ENCODE measurements around the gene FARS2.

The FARS2 gene

GRCh38 chr6:5293692-5294091 lies 32.4 kb downstream of the FARS2 start:
- no peak overlapping the region for H3K4me3 ChIP-seq
- no peak overlapping the region for H3K27ac ChIP-seq
- H3K4me2 ChIP-seq, result no peak overlapping the region
- TF ChIP-seq Cebpa-rat (IDR thresholded peaks at IDR 0.05), result no peak
- H4K20me1 ChIP-seq, result no peaks in the 10 kb centered on the region
- H3K9me3 ChIP-seq, result no peaks in the 10 kb centered on the region; the same call in 1 of the 2 replicates
- no peaks in the 10 kb centered on the region for H3K36me3 ChIP-seq
- peaks cover 36% of the 10 kb centered on the region for H3K4me1 ChIP-seq
- no peak overlapping the region for H3K9ac ChIP-seq
- no peaks in the 10 kb centered on the region for H3K27me3 ChIP-seq

DNA sequence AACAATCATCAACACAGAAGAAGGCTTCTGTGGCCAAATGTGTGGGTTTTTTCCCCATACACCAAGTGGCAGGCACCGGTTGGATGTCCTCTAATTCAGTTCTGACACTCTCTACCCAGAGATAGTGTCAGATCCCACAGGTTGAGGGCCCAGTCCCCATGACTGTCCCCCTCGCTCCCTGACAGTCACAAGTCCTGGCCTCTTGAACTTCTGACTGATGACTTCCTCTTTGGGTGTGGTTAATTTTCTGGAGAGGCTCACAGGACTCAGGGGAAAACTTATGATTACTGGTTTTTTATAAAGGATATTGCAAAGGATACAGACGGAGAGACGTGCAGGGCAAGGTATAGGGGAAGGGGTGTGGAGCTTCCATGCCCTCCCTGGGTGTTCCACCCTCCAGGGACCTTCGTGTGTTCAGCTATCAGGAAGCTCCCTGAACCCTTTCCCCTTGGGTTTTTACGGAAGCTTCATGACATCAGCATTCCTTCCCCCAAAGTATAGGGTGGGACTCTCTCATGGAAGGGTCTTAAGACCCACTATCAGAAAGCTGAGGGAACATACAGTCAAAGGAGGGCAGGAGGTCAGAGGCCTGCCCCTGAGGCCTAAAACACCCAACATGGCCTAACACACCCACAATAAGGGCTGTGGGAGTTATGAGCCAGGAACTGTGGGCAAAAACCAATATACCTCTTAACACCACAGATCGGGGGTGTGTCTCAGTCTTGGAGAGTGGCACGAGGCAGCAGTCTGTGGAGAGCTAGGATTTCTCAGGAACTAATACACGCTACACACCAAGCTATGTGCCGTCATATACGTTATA lies 33.3 kb downstream of the FARS2 start:
- Histone ChIP-seq H3K4me1 (peaks cover 42% of the 10 kb centered on the region), H3K9me3 (no peaks in the 10 kb centered on the region; the same call in 1 of the 2 replicates), H3K9ac (no peak overlapping the region), H3K4me3 (no peak overlapping the region), H3K36me3 (no peaks in the 10 kb centered on the region), H3K4me2 (peak overlapping the region; percentile 56), H4K20me1 (no peaks in the 10 kb centered on the region), H3K27ac (0 out of 2 replicates have a peak overlapping the region, but pooled peaks have one; percentile 32), H3K27me3 (no peaks in the 10 kb centered on the region)
- TF ChIP-seq Cebpa-rat (IDR thresholded peaks at IDR 0.05), result no peak

- TF ChIP-seq Cebpa-rat (IDR thresholded peaks at IDR 0.05), result no peak
- no peak overlapping the region for H3K9ac ChIP-seq
- no peaks in the 10 kb centered on the region for H3K36me3 ChIP-seq
- H3K4me3 ChIP-seq, result no peak overlapping the region
- peaks cover 32% of the 10 kb centered on the region for H3K4me1 ChIP-seq
- H3K27me3 ChIP-seq, result no peaks in the 10 kb centered on the region
- H3K27ac ChIP-seq, result no peak overlapping the region
- no peaks in the 10 kb centered on the region; the same call in 1 of the 2 replicates for H3K9me3 ChIP-seq
- no peaks in the 10 kb centered on the region for H4K20me1 ChIP-seq
- no peak overlapping the region for H3K4me2 ChIP-seq
Observed at GRCh38 chr6:5295623-5296022, 34.3 kb downstream of the FARS2 start.

- Histone ChIP-seq H3K27ac (no peak overlapping the region), H3K4me2 (no peak overlapping the region), H3K27me3 (no peaks in the 10 kb centered on the region), H3K36me3 (no peaks in the 10 kb centered on the region), H4K20me1 (peaks cover 20% of the 10 kb centered on the region; the same call in 1 of the 2 replicates), H3K9me3 (no peaks in the 10 kb centered on the region), H3K4me1 (peaks cover 8% of the 10 kb centered on the region; the same call in 1 of the 2 replicates), H3K9ac (no peak overlapping the region), H3K4me3 (no peak overlapping the region)
- no peak for TF ChIP-seq Cebpa-rat (IDR thresholded peaks at IDR 0.05)
Observed at GRCh38 chr6:5300206-5300764, 39.0 kb downstream of the FARS2 start.

- Histone ChIP-seq H3K4me1 (peaks cover 17% of the 10 kb centered on the region), H3K4me2 (no peak overlapping the region), H3K36me3 (no peaks in the 10 kb centered on the region), H4K20me1 (peaks cover 25% of the 10 kb centered on the region; the same call in 1 of the 2 replicates), H3K27me3 (no peaks in the 10 kb centered on the region), H3K4me3 (no peak overlapping the region), H3K27ac (no peak overlapping the region), H3K9ac (no peak overlapping the region), H3K9me3 (no peaks in the 10 kb centered on the region)
- TF ChIP-seq Cebpa-rat (IDR thresholded peaks at IDR 0.05), result no peak
Observed at GRCh38 chr6:5302220-5302946, 41.1 kb downstream of the FARS2 start.

GRCh38 chr6:5302995-5303622 lies 41.8 kb downstream of the FARS2 start:
- Histone ChIP-seq H3K27ac (no peak overlapping the region), H3K9ac (no peak overlapping the region), H3K36me3 (no peaks in the 10 kb centered on the region), H3K9me3 (no peaks in the 10 kb centered on the region), H3K4me1 (peaks cover 17% of the 10 kb centered on the region), H3K4me3 (no peak overlapping the region), H3K27me3 (no peaks in the 10 kb centered on the region), H3K4me2 (no peak overlapping the region), H4K20me1 (peaks cover 25% of the 10 kb centered on the region; the same call in 1 of the 2 replicates)
- TF ChIP-seq Cebpa-rat (IDR thresholded peaks at IDR 0.05), result no peak

DNA sequence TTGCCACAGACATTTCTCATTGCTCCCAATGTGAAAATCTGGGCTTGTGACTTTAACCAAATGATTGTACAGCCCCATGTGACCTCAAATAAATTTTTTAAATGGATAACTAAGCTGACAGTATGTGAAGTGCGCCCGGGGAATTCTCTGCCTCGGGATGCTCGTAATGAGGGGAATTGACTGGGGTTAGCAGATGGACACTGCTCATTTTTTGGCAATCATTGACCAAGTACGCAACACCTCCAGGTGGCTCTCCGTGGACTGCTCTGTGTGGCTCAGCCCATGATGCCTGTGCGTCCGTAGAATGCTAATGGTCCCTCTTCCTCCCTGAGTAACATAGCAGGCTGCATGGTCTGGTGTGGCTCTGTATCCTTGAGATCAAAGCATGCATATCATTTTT lies 42.4 kb downstream of the FARS2 start:
- Histone ChIP-seq H4K20me1 (peaks cover 25% of the 10 kb centered on the region; the same call in 1 of the 2 replicates), H3K4me2 (no peak overlapping the region), H3K36me3 (no peaks in the 10 kb centered on the region), H3K9me3 (no peaks in the 10 kb centered on the region), H3K9ac (no peak overlapping the region), H3K27ac (no peak overlapping the region), H3K4me3 (no peak overlapping the region), H3K4me1 (peaks cover 17% of the 10 kb centered on the region), H3K27me3 (no peaks in the 10 kb centered on the region)
- no peak for TF ChIP-seq Cebpa-rat (IDR thresholded peaks at IDR 0.05)

DNA sequence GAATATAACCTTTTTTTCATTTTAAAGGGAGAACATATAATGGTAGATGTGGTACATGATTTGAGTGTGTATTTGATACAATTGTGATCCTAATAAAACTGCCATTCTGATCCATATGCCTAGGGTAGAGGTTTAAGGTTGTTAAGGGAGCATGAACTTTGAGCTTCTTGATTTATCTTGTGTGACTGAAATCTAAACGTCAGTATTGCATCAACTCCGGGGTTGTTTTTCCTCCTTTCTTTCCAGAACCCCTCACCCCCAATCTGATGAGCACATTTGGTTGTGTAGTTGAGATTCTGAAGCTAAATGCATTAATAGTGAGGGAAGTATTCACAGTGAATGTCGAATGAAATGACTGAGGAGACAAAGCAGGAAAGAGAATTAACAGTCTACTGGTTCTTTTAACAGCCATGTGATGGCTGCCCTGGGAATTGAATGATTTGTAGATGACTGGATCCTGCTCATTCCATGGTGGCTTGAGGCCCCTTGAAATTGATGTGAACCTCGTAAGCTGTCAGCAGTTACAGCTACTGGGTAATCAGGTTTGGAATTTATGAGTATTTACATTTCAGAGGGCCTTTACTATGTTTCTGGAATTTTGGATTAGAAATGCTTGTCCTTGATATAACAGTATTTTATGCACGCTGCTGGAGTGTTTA lies 44.8 kb downstream of the FARS2 start:
- TF ChIP-seq Cebpa-rat (IDR thresholded peaks at IDR 0.05), result no peak
- peak overlapping the region; percentile 6; the same call in 1 of the 2 replicates for H3K4me2 ChIP-seq
- no peak overlapping the region for H3K27ac ChIP-seq
- no peaks in the 10 kb centered on the region for H3K27me3 ChIP-seq
- H3K4me1 ChIP-seq, result peaks cover 10% of the 10 kb centered on the region; the same call in 1 of the 2 replicates
- H3K9me3 ChIP-seq, result no peaks in the 10 kb centered on the region
- H4K20me1 ChIP-seq, result peaks cover 25% of the 10 kb centered on the region; the same call in 1 of the 2 replicates
- H3K4me3 ChIP-seq, result no peak overlapping the region
- no peaks in the 10 kb centered on the region for H3K36me3 ChIP-seq
- H3K9ac ChIP-seq, result no peak overlapping the region

DNA sequence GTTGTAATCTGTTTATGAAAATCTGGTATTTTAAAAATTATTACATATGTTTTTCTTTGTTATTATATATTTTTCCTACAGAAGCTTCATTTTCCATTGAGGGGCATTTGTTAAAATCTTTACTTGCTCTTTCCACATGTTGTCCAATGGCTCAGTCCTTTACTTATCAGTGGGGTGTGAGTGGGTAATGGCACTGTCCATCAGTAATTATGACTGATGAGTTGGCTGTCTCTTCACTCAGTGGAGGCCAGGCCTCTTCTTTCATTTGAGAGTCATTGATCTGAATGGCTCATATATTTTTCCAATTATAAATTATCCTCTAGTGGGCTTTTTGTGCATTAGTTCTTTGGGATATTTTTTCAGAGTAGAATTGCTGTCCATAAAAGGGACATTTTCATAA lies 45.7 kb downstream of the FARS2 start:
- no peak overlapping the region for H3K4me3 ChIP-seq
- H3K36me3 ChIP-seq, result no peaks in the 10 kb centered on the region
- H3K4me2 ChIP-seq, result no peak overlapping the region
- H3K27me3 ChIP-seq, result no peaks in the 10 kb centered on the region
- peaks cover 10% of the 10 kb centered on the region; the same call in 1 of the 2 replicates for H3K4me1 ChIP-seq
- H3K27ac ChIP-seq, result no peak overlapping the region
- no peak for TF ChIP-seq Cebpa-rat (IDR thresholded peaks at IDR 0.05)
- peaks cover 23% of the 10 kb centered on the region; the same call in 1 of the 2 replicates for H4K20me1 ChIP-seq
- no peaks in the 10 kb centered on the region for H3K9me3 ChIP-seq
- no peak overlapping the region for H3K9ac ChIP-seq

All from BLaER1 (cell line).